Muscle of arm (tissue), 12 donors: ENCODE data around the gene MAGEF1. TPM values are rescaled to one million over a fixed set of nuclear protein-coding genes. Genes with fewer than 3 reads are reported as not detected.

Source experiments
- DNase-seq: peaks from one replicate; pipeline ENCODE4 v3.0.0-alpha.2; 2013
- polyA plus RNA-seq, 12 donors: library from polyadenylated mRNA; unstranded; fragments of 120-200 nt; gene quantifications; one replicate each; pipeline ENCODE4 v1.2.1, GENCODE V29; 2013; ENCODE audit not compliant: insufficient read length in 12 of 12

MAGEF1 gene
- polyA plus RNA-seq, 12 donors = 45.2 to 89.6 (median 67.1) TPM; not detected in 1

GRCh38 chr3:184693011-184693975 is 18.6 kb downstream of the MAGEF1 start:
- no peak for DNase-seq

GRCh38 chr3:184691397-184692231 is 20.2 kb downstream of the MAGEF1 start:
- DNase-seq = peak; percentile 95

GRCh38 chr3:184690192-184690883 is 21.5 kb downstream of the MAGEF1 start:
- peak; percentile 58 for DNase-seq

DNA sequence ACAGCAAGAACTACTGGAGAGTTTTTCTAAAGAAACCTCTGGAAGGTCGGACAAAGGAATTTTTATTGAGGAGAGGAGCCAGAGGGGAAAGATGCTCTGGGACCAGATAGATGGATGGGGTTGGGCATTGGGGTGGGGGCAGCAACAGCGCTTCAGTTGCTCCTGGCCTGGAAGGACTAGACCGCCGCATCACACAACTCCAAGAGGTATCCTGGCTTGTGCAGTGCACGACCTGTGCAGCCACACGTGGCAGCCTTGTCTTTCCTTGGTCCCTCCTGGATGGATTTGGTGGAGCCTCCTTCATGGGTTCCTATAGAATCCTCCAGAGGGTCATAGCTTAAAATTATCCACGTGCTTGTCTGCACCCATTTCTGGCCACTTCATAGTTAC is 23.0 kb downstream of the MAGEF1 start:
- no peak for DNase-seq

- peak; percentile 79 for DNase-seq
These were observed 23.5 kb downstream of the MAGEF1 start for GRCh38 chr3:184688251-184688881.

DNA sequence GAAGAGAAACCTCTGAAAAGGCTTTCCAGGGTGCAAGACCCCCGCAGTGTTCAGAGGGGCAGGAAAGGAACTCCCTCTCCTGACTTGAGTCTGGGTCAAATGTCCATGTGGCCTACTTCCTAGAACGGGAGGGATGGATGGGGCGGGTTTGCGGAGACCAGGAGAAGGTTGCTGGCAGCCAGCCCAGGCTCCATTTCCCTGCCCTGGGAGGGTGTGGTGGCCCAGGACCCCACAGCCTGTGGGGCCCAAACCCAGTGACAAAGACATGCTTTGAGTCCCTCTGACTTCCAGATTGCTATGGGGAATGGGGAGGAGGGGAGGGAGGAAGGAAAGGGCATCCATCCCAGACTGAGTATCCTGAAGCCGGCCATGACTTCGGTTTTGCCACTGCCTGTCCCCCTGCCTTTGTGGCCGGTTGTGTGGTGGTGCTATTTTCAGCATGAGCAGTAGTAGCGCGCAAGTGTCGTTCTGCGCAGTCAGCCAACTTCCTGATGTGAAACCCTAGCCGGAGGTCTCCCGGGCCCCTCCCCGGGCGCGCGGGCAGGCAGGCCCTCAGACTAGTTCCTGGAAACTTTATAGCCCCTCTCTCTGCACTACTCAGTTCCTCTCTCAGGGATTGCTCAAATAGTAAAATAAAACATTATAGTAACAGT is 24.4 kb downstream of the MAGEF1 start:
- DNase-seq = peak; percentile 87

DNA sequence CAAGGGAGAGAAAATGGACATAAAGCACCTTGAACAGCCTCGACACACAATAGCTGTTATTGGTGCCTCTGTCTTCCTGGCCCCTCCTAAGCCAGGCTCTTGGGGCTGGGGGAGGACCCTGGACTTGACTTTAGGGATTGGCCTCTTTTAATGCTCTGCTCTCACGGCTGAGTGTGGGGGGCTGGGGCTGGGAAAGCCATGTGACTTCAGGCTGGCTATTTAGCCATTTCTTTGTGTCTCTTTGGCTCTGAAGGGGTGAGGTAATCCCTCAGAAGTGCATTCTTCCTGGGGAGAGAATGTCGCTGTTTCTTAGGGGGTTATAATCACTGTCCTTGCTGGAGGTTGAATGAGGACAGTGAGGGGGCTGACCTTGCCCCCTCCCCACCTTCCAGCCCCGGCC is 26.2 kb downstream of the MAGEF1 start:
- DNase-seq = no peak

DNA sequence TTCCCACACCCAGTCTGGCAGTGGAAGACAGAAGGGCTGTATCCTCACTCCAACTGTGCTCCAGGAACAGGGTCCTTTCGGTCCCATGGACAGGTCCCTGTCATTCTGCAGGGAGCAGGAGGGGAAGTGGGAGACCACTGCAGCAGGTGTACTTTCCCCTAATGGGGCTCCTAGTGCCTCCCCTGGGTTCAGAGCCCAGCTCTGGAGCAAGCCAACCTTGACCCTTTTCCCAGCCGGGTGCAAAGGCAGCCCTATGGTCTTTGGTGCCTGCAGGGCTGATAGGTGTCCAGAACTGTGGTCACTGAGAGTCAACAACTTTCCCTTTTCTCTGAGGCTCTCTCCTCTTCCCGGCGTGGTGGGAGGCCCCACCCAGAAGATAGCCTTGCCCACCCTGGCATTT is 26.8 kb downstream of the MAGEF1 start:
- DNase-seq = no peak

GRCh38 chr3:184683900-184684560 is 27.8 kb downstream of the MAGEF1 start:
- DNase-seq = no peak

GRCh38 chr3:184683234-184683633 is 28.6 kb downstream of the MAGEF1 start:
- DNase-seq = no peak

- DNase-seq = no peak
These were observed 29.2 kb downstream of the MAGEF1 start for GRCh38 chr3:184682671-184683070.

DNA sequence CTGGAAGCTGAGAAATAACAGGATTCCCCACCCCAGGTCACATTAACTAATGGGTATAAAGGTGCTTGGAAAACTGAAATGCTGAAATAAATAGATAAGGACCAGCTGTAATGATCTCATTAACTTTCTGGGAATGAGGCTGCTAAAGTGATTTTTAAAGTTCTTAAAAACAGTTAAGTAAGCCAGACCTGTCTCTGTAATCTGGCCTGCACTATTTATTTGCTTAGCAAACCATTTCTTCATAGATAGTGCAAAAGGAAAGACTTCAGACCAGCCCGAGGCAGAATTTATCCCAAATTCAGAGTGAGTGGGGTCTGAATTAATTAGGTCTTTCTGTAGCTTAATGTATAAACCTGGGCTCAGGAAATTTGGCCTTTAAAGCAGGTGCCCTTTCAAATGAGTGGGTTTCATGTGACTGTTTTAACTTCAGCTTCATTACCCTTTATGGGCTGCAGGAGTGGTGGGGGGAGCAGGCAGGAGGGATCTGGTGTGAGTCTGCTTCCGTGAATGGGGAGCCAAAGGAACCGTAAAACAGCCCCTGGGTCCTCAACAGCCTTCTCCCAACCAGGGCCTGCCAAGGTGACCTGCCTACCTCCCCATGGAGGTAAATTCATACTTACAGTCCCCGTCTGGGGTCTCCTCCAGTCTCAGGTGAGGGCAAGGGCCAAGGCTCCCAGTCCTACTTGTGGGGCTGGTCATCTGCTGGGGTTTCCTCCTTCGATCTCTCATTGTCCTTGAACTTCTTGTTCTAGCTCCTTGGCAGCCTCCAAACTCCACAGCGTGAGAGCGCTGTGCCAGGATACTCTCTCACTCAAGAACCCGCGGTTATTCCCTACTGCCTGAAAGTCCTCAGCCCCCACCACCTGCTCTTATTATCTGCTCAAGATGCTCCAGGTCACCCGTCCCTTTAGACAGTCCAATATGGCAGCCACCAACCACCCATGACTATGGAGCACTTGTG is 31.2 kb downstream of the MAGEF1 start:
- no peak for DNase-seq

DNA sequence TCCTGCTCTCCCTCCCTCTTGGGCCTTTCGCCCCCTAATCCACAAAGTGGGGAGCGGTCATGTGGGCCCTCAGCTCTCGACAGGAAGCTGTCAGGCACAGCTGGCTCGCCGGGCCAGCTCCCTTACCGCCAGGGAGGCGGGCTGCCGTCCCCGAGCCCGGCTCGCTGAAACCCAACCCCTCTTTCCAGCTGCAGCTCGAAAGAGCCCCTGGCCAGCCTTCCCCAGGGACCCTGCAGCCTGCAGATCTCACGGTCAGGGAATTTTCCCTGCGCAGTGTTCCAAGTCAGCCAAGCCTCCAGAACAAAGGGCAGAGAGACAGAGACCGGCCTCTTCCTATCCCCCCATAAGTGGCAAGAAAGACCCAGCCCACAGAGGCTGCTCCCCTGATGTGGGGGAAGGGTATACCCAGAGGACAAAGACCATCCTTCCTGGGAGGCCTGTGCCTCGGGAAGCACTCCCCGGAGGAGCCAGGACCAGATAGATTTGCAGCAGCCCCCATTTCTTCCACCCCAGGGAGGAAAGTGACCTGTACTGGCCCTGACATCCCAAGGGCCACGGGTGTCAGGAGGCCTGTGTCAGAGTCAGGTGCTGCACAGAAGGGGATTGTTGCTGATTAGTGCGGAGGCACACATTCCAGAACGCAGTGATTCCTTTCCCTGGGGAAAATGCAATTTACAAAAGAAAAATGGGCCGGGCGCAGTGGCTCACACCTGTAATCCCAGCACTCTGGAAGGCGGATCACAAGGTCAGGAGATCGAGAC is 32.6 kb downstream of the MAGEF1 start:
- DNase-seq = peak; percentile 80

DNA sequence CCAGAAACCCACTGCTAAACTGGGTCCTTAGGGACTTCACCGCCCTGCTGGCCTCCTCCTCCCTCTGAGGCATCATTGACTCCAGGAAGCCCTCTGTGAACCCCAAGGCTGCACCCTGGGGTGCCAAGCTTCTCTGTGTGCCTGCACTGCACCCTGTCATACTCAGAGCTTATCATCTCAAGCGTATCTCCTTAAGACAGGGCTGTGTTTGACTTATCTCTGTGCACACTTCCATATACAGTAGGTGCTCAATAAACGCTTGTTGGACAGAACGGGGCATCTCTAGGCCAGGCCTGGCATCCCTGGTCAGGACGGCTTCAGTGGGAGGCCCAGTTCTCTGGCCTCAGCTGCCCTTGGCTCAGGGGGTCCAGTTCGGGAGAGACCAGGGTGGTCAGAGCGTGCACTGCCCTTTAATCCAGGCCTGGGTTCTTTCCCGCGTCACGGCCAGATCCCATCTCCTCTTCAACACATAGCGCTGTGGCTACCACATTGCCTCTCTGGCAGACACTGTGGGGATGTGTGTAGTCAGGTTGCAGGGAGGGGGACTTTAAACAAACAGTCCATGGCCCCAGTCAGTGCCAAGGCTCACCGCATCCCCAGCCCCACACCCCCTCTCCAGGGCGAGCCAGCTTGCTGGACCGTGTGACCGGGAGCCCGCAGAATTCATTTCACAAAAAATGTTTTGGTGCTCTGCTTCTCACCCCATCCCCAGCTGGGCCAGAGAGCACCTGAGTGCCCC is 33.4 kb downstream of the MAGEF1 start:
- DNase-seq = no peak

DNA sequence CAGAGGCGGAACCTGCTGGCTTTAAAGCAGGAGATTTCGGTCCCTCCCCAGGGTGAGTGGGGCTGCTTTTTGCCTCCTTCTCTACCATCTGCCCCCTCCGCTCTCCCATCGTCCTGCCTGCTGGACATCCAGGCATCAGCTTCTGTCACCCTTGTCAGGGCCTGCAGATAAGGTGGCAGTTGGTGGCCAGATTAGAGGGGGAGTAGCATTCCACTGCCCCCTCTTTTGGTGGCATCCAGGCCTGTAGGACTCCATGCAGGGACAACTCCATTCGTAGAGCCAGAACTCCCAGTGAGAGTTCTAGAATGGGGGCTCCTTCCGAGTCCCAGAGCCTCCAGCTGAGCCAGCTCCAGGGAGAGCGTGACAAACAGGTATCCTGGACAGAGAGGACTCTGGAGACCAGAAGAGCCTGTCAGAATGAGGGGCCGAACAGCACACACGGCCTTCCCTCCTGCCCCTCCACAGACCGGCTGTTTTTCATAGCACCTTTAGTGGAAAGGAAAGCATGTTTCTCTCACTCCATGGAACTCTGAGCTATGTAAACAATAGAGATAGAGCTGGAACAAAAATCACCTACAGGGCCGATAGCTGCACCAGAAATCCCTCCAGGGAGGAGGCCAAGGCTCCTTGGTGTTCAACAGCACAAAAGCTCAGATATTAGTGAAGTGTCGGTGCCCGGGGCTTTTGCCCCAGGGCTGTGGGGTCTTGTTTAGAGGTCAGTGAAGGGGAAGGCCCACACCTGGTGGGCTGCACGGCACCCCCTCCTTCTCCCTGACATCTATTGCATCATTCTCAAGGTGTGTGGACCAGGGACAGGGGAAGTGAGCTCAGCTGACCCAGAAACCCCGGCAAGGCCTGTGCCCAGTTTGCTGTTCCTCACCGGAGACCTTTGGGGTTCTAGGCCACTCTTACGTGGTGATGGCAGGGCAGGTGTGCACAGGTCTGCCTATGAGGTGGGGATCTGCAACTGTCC is 34.2 kb downstream of the MAGEF1 start:
- DNase-seq = no peak

DNA sequence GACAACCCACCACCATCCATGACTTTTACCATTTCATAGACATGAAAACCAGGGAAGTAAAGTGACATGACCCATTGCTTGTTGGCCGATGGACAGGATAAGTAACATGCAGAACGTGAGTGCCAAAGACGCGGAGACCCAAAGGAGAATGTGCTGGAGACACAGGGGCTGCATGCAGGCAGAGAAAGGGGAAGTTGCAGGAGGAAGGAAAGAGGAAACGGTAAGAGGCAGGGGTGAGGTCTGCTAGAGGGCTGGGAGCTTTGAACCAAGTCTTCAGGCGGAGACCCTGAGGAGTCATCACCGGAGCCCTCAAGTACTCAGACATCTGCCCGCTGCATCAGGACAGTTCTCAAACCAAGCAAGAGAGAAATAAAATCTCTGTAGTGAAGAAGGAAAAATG is 34.9 kb downstream of the MAGEF1 start:
- no peak for DNase-seq
